HG02870 (cell line): Measurements from ENCODE around the gene SAGE1.
"Not testable (repeated sequence)": the region's sequence is repeated elsewhere in the genome, so short reads cannot be mapped to it uniquely, and the experiment has no call there.

Experiments used
- ATAC-seq: cut with Tn5 transposase; IDR thresholded peaks from one replicate; pipeline ENCODE4 v1.9.1; 2021; ENCODE audit warnings: mild to moderate bottlenecking, moderate library complexity; ENCODE audit not compliant: unreplicated experiment

Gene SAGE1

DNA sequence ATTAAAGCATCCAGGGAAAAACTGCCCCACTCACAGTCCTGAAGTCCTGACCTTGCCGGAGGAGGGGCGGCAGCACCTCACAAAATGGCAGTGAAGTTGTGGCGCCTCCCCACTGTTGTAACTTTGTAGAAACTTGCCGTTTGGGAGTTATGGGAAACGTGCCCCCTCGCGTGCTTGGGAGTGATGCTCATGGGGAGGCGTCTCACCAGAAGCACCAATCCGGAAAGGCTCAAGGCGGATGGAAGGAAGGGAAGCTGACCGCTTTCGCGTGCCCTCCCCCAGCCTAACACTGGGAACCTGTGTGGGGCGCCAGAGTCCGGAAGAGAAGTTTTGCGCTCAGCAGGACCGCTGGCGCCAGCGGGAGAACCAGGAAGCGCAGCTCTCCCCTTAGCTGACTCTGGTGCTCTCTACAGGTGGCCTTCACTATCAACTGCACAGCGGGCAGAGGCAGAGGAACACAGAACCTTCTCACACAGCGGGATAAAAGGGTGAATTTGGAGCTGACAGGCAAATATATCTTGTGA lies at the start of gene SAGE1, which contains the start of gene CT45A10:
SAGE1 (plus strand) TSS at position 423 of the 524 bp plus-strand sequence. CDS start 2,527 bp downstream, outside the sequence.
CT45A10 (minus strand) TSS at position 151 of the 524 bp plus-strand sequence. CDS start 8,100 bp downstream, outside the sequence.
- ATAC-seq: no peak

DNA sequence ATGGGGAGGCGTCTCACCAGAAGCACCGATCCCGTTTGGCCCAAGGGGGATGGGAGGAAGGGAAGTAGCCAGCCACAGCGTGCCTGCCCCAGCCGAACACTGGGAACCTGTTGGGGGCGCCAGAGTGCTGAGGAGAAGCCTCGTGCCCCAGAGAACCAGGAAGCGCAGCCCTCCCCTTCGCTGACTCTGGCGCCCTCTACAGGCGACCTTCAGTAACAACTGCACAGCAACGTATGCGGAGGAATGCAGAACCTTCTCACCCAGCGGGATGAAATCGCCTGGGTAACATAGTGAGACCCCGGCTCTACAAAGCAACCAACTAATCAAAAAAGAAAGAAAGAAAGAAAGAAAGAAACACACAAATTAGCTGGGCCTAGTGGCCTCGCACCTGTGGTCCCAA lies 39.1 kb upstream of the SAGE1 start, which contains the start of gene CT45A8:
CT45A8 (minus strand) TSS at position 101 of the 400 bp plus-strand sequence. CDS start 3,755 bp downstream, outside the sequence.
- ATAC-seq: not testable (repeated sequence)

DNA sequence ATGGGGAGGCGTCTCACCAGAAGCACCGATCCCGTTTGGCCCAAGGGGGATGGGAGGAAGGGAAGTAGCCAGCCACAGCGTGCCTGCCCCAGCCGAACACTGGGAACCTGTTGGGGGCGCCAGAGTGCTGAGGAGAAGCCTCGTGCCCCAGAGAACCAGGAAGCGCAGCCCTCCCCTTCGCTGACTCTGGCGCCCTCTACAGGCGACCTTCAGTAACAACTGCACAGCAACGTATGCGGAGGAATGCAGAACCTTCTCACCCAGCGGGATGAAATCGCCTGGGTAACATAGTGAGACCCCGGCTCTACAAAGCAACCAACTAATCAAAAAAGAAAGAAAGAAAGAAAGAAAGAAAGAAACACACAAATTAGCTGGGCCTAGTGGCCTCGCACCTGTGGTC lies 21.8 kb upstream of the SAGE1 start, which contains the start of gene CT45A9:
CT45A9 (minus strand) TSS at position 101 of the 400 bp plus-strand sequence. CDS start 3,751 bp downstream, outside the sequence.
- not testable (repeated sequence) for ATAC-seq

- ATAC-seq: not testable (repeated sequence)
These were observed 10.8 kb upstream of the SAGE1 start for GRCh38 chrX:135882741-135883140.

- not testable (repeated sequence) for ATAC-seq
These were observed 5.3 kb upstream of the SAGE1 start for GRCh38 chrX:135888230-135888629.

DNA sequence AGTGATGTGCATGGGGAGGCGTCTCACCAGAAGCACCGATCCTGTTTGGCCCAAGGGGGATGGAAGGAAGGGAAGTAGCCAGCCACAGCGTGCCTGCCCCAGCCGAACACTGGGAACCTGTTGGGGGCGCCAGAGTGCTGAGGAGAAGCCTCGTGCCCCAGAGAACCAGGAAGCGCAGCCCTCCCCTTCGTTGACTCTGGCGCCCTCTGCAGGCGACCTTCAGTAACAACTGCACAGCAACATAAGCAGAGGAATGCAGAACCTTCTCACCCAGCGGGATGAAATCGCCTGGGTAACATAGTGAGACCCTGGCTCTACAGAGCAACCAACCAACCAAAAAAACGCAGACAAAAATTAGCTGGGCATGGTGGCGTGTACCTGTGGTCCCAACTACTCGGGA lies 4.5 kb upstream of the SAGE1 start:
- not testable (repeated sequence) for ATAC-seq

GRCh38 chrX:135890087-135890585 lies 3.4 kb upstream of the SAGE1 start:
- ATAC-seq: no peak

GRCh38 chrX:135892781-135893180 lies 735 bp upstream of the SAGE1 start:
- no peak for ATAC-seq

- no peak for ATAC-seq
These were observed 16.7 kb downstream of the SAGE1 start for GRCh38 chrX:135910251-135910650.

GRCh38 chrX:135914404-135914803 lies 20.9 kb downstream of the SAGE1 start:
- ATAC-seq: no peak

DNA sequence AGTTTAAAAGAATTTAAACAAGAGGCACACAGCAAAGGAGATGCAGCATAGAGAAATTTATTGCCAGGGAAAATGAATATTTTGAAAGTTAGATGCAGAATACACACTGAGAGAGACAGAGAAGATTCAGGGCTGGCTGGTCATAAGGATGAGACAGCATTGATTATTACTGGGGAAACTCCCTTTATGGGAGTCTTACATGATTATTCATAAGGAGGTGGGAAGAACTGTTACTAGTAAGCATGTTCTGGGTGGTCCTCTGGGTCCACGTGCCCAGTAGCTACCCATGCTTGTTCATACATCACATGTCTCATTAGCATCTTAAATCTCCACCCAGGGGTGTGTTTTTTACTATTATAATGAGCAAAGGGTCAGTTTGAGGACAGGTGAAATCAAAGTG lies 27.0 kb downstream of the SAGE1 start:
- not testable (repeated sequence) for ATAC-seq

GRCh38 chrX:135923353-135923752 lies 29.8 kb downstream of the SAGE1 start:
- no peak for ATAC-seq

DNA sequence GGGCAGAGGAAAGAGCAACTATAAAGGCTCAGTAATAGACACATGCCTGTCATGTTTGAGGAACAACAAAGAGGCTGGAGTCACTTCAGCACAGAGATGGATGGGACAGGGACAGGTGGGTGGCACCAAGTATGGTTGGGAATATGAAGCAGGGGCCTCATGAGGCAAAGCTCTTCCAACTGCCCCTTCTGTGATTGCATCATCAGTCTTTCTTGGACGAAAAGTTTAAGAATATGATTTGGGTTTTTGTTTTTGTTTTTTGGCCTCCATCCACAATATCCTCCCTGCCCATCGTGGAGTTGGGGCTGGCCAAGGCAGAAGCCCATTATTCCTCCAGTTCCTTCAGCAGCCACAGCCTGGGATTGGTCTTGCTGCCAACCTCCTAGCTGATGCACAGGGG lies 34.4 kb downstream of the SAGE1 start:
- no peak for ATAC-seq

GRCh38 chrX:135931644-135932487 lies 38.4 kb downstream of the SAGE1 start:
- no peak for ATAC-seq

DNA sequence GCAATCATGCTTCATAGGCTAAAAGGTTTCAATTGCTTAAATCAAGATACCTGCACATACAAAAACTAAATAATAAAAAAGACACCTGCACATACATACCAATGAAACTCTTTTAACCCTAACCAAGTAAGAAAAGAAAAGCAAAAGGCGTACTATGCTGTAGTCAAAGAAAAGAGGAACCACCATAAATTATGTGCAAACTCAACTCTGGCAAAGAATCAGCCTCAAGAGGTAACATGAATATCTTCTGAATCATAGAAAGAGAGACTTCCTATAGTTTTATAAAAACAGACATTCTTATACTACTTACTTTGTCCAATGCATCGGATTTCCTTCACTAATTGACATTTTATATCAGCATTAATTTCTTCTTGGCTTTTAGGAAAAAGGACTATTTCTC lies 51.0 kb downstream of the SAGE1 start:
- ATAC-seq: no peak

- ATAC-seq: no peak
These were observed 57.8 kb downstream of the SAGE1 start for GRCh38 chrX:135951291-135951690.
